K562 (cell line): Measurements from ENCODE around the gene CREB3L4. TPM values are rescaled to one million over a fixed set of nuclear protein-coding genes. Genes with fewer than 3 reads are reported as not detected.

Source experiments
- ATAC-seq: fragments of 200-7000 bp; cut with Tn5 transposase; 3 replicates; pipeline ENCODE4 v1.9.1; 2020; ENCODE audit warnings: moderate library complexity
- BruUV-seq: library from RNA; stranded (reverse); fragments of 400-500 nt; replicated peaks from 2 replicates; lab custom pipeline; 2021; lab: Mats Ljungman, UMichigan
- CTCF ChIA-PET: fragments of 300-600 bp; formaldehyde crosslinking; extraction: SDS; loops from one replicate; lab custom pipeline; 2021; ENCODE audit warnings: low intra/inter-chr PET ratio; lab: Yijun Ruan, JAX
- POLR2A ChIA-PET: fragments of 300-600, 350-650 bp; sonication (Branson Sonifier 250); formaldehyde crosslinking; extraction: SDS; loops from one replicate; lab custom pipeline; 2021; ENCODE audit warnings: antibody characterized with exemption, inconsistent platforms; lab: Yijun Ruan, JAX
- DNase-seq, 4 experiments: peaks; one replicate each; pipeline versions ENCODE4 v3.0.0 to v3.0.0-alpha.2; 2011 to 2018; ENCODE audit warnings: low spot score in 3 of 4, mixed read lengths in 3 of 4; ENCODE audit errors: extremely low read depth in 1 of 4
- FAIRE-seq: peaks from 2 replicates; lab custom pipeline; 2011; peaks lifted over from hg19 to GRCh38; lab: Jason Lieb, UNC
- H2AFZ ChIP-seq: 2 replicates; pipeline ENCODE4 v1.6.0; 2011; ENCODE audit warnings: low read depth, low read length, control low read depth, inconsistent platforms
- H3K27ac ChIP-seq: fragments of 200-600 bp; 3 replicates; pipeline ENCODE4 v1.8.0; 2011; ENCODE audit warnings: low read depth, mild to moderate bottlenecking, control low read depth, inconsistent platforms, low read length, moderate library complexity, mixed read lengths; ENCODE audit errors: extremely low read depth
- H3K27me3 ChIP-seq, 2 experiments: fragments of 300-600 bp in 1 of 2; 2 replicates in 1 of 2; 3 replicates in 1 of 2; pipeline versions ENCODE4 v1.6.0 to v1.8.0; 2011; ENCODE audit warnings: inconsistent platforms in 2 of 2, low read length in 2 of 2, mild to moderate bottlenecking in 1 of 2, mixed read lengths in 1 of 2, moderate library complexity in 1 of 2; ENCODE audit not compliant: control insufficient read depth in 2 of 2, insufficient read depth in 2 of 2
- H3K36me3 ChIP-seq: fragments of 300-600 bp; 3 replicates; pipeline ENCODE4 v1.8.0; 2011; ENCODE audit warnings: mild to moderate bottlenecking, low read length, inconsistent platforms; ENCODE audit not compliant: control insufficient read depth, insufficient read depth
- H3K4me1 ChIP-seq, 2 experiments: fragments of 200-600 bp in 1 of 2; replicated peaks in 1 of 2; 2 replicates in 1 of 2; 3 replicates in 1 of 2; pipeline versions ENCODE4 v1.5.1 to v1.8.0; 2011; ENCODE audit warnings: inconsistent platforms in 2 of 2, low read length in 2 of 2, mild to moderate bottlenecking in 1 of 2, mixed read lengths in 1 of 2, moderate library complexity in 1 of 2; ENCODE audit not compliant: control insufficient read depth in 2 of 2, insufficient read depth in 2 of 2
- H3K4me2 ChIP-seq: 2 replicates; pipeline ENCODE4 v1.6.1; 2011; ENCODE audit warnings: low read length, control low read depth, inconsistent platforms, mixed read lengths; ENCODE audit not compliant: insufficient read depth
- H3K4me3 ChIP-seq: fragments of 200-600 bp; sonication (generic), shearing (Covaris generic); 2 replicates; pipeline ENCODE4 v1.5.1; 2016; ENCODE audit warnings: control low read depth, inconsistent platforms
- H3K79me2 ChIP-seq: fragments of 200-600 bp; 3 replicates; pipeline ENCODE4 v1.8.0; 2011; ENCODE audit warnings: low read length, inconsistent platforms; ENCODE audit not compliant: control insufficient read depth, insufficient read depth
- H3K9ac ChIP-seq, 2 experiments: 2 replicates each; pipeline versions ENCODE4 v1.6.0 to v1.6.1; 2011; ENCODE audit warnings: low read depth in 2 of 2, low read length in 2 of 2, control low read depth in 1 of 2, inconsistent platforms in 1 of 2, mild to moderate bottlenecking in 1 of 2, mixed read lengths in 1 of 2; ENCODE audit not compliant: insufficient read depth in 1 of 2
- H3K9me1 ChIP-seq: one replicate; pipeline ENCODE4 v1.6.0; 2011; ENCODE audit warnings: inconsistent platforms, mild to moderate bottlenecking, low read length, moderate library complexity; ENCODE audit not compliant: control insufficient read depth, insufficient read depth
- H3K9me3 ChIP-seq: replicated peaks from 2 replicates; pipeline ENCODE4 v1.5.1; 2011; ENCODE audit warnings: low read depth, low read length, inconsistent platforms; ENCODE audit not compliant: control insufficient read depth, insufficient read depth
- H4K20me1 ChIP-seq: replicated peaks from 2 replicates; pipeline ENCODE4 v1.6.1; 2011; ENCODE audit warnings: low read length, inconsistent platforms, mixed read lengths; ENCODE audit not compliant: control insufficient read depth, insufficient read depth
- FOS ChIP-seq: IDR thresholded peaks from 3 replicates; pipeline ENCODE4 v1.6.1; 2011; ENCODE audit not compliant: insufficient read length; ENCODE audit errors: extremely low read depth
- FOXA1 ChIP-seq: fragments of 450-650 bp; IDR thresholded peaks from 2 replicates; pipeline ENCODE4 v1.6.1; 2016; ENCODE audit warnings: mild to moderate bottlenecking, borderline replicate concordance
- JUND ChIP-seq, 2 experiments: IDR thresholded peaks; 2 replicates in 1 of 2; 3 replicates in 1 of 2; pipeline ENCODE4 v1.6.1; 2011; ENCODE audit warnings: borderline replicate concordance in 2 of 2, low read depth in 2 of 2, low read length in 2 of 2, improper control_type of control experiment in 1 of 2, missing biosample characterization in 1 of 2, missing genetic modification characterization in 1 of 2, missing genetic modification reagents in 1 of 2
- NCOA1 ChIP-seq: fragments of 450-650 bp; IDR thresholded peaks from 2 replicates; pipeline ENCODE4 v1.6.1; 2016; ENCODE audit warnings: low read depth
- POLR2G ChIP-seq: fragments of 200-400 bp; formaldehyde crosslinking; IDR thresholded peaks from 2 replicates; pipeline ENCODE4 v1.6.1; 2017; ENCODE audit warnings: low read depth, mild to moderate bottlenecking, antibody characterized with exemption, low read length, moderate library complexity
- RBFOX2 ChIP-seq: fragments of 200-400 bp; formaldehyde crosslinking; IDR thresholded peaks from 2 replicates; pipeline ENCODE4 v1.6.1; 2017; ENCODE audit warnings: low read depth, mild to moderate bottlenecking, low read length, moderate library complexity
- SP2 ChIP-seq: IDR thresholded peaks from 2 replicates; pipeline ENCODE4 v1.6.1; 2011; ENCODE audit warnings: mild to moderate bottlenecking, low read depth, low read length, moderate library complexity; ENCODE audit not compliant: poor library complexity, severe bottlenecking; ENCODE audit errors: extremely low read depth
- SRSF7 ChIP-seq: fragments of 200-400 bp; formaldehyde crosslinking; optimal IDR thresholded peaks from 2 replicates; pipeline ENCODE3; 2017; ENCODE audit warnings: mild to moderate bottlenecking, low read depth, low read length
- WGBS: fragments of 100-300 bp; shearing (Covaris generic); methylation state at CpG from one replicate; pipeline ENCODE4 v1.1.6; 2016; ENCODE audit warnings: low coverage, mixed read lengths; ENCODE audit not compliant: insufficient coverage; ENCODE audit errors: missing lambda C conversion rate; 5-methylcytosine and 5-hydroxymethylcytosine counted together
- in situ Hi-C: fragments of 300-500 bp; cut with MboI; formaldehyde crosslinking; loops from 4 replicates; pipeline ENCODE4 v1.15.0; 2018; ENCODE audit warnings: inconsistent platforms, mixed read lengths
- intact Hi-C: fragments of 100-400 bp; cut with micrococcal nuclease; formaldehyde crosslinking; loops from 2 replicates; pipeline ENCODE4 v1.14.2; 2022
- polyA plus RNA-seq, 8 experiments: library from polyadenylated mRNA; depleted of rRNA in 4 of 8; stranded (reverse) in 5 of 8; unstranded in 3 of 8; fragments of >200 nt; fragmentation: Nextera tagmentation in 2 of 8; fragmentation: Illumina TruSeq in 1 of 8; extraction: Ambion mirVana in 2 of 8; extraction: Trizol in 1 of 8; gene quantifications; 2 replicates each; pipeline versions ENCODE4 v1.2.1 to v1.2.3, GENCODE V29; 2011 to 2014; ENCODE audit warnings: inconsistent platforms in 1 of 8, missing spikeins in 1 of 8
- total RNA-seq, 7 experiments: library from RNA; depleted of rRNA in 6 of 7; stranded (reverse); fragments of >200 nt in 6 of 7; fragmentation: Illumina TruSeq in 2 of 7; extraction: Trizol in 2 of 7; gene quantifications; 2 replicates each; pipeline versions ENCODE4 v1.2.1 to v1.2.3, GENCODE V29; 2011 to 2021; ENCODE audit warnings: low replicate concordance in 1 of 7
- TF ChIP-seq, protein P1 (sequence below): sonication (generic); formaldehyde crosslinking; IDR thresholded peaks from 2 replicates; pipeline ENCODE4 v1.8.0; 2023; ENCODE audit warnings: mild to moderate bottlenecking, missing genetic modification reagents

Gene CREB3L4
- total and polyA plus RNA-seq, 9 of the 15 experiments (the other 6 are each of a cell fraction or from before 2014, with no cell fraction given) = 9.9 to 18.6 (median 13.9) TPM

- Histone ChIP-seq H3K4me3 (no peak overlapping the region), H3K9ac (no peak overlapping the region), H4K20me1 (no peaks in the 10 kb centered on the region), H3K4me1 (no peaks in the 10 kb centered on the region), H3K9me3 (no peaks in the 10 kb centered on the region), H3K4me2 (no peak overlapping the region), H2AFZ (no peak overlapping the region), H3K27ac (no peak overlapping the region), H3K9me1 (no peaks in the 10 kb centered on the region), H3K36me3 (peaks cover 71% of the 10 kb centered on the region; the same call in 2 of the 3 replicates), H3K79me2 (no peaks in the 10 kb centered on the region), H3K27me3 (no peaks in the 10 kb centered on the region)
- in situ Hi-C loops = no loop called here
- 98% methylated on average over 17 of the region's 18 CpGs for WGBS
- BruUV-seq = no TSS peak
- POLR2A ChIA-PET = interaction anchor here (0.6 to 1.7 kb wide), 5 partner anchors 9 to 116 kb away, joined by 3 to 5 read pairs (median 3); partner anchors contain the start of genes GATAD2B and JTB
- FAIRE-seq (no peak), ATAC-seq (no peak), DNase-seq (no peak)
- intact Hi-C loops = no loop called here
- TF ChIP-seq NCOA1 = no peak
- TF ChIP-seq POLR2G = peak; percentile 55
- TF ChIP-seq RBFOX2 = 0 out of 2 replicates have a peak, but pooled peaks have one; percentile 20
- TF ChIP-seq FOS = no peak
- TF ChIP-seq, protein P1, sequence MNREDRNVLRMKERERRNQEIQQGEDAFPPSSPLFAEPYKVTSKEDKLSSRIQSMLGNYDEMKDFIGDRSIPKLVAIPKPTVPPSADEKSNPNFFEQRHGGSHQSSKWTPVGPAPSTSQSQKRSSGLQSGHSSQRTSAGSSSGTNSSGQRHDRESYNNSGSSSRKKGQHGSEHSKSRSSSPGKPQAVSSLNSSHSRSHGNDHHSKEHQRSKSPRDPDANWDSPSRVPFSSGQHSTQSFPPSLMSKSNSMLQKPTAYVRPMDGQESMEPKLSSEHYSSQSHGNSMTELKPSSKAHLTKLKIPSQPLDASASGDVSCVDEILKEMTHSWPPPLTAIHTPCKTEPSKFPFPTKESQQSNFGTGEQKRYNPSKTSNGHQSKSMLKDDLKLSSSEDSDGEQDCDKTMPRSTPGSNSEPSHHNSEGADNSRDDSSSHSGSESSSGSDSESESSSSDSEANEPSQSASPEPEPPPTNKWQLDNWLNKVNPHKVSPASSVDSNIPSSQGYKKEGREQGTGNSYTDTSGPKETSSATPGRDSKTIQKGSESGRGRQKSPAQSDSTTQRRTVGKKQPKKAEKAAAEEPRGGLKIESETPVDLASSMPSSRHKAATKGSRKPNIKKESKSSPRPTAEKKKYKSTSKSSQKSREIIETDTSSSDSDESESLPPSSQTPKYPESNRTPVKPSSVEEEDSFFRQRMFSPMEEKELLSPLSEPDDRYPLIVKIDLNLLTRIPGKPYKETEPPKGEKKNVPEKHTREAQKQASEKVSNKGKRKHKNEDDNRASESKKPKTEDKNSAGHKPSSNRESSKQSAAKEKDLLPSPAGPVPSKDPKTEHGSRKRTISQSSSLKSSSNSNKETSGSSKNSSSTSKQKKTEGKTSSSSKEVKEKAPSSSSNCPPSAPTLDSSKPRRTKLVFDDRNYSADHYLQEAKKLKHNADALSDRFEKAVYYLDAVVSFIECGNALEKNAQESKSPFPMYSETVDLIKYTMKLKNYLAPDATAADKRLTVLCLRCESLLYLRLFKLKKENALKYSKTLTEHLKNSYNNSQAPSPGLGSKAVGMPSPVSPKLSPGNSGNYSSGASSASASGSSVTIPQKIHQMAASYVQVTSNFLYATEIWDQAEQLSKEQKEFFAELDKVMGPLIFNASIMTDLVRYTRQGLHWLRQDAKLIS (CRISPR knock-in tag) = no peak
- no peak for TF ChIP-seq SP2
- TF ChIP-seq JUND (IDR thresholded peaks at IDR 0.05; ENCODE audit: borderline replicate concordance, low read depth, low read length) = no peak
- no peak for TF ChIP-seq JUND (tag; IDR thresholded peaks at IDR 0.05; ENCODE audit: borderline replicate concordance, low read depth, low read length)
- TF ChIP-seq SRSF7 = no peak
- no peak for TF ChIP-seq FOXA1
- CTCF ChIA-PET = no interaction called here
Observed at GRCh38 chr1:153932156-153933131, 35.3 kb upstream of the CREB3L4 start.
